Endothelial cell of umbilical vein (primary cell): ENCODE data around the gene CEBPG. TPM values are rescaled to one million over a fixed set of nuclear protein-coding genes. Genes with fewer than 3 reads are reported as not detected.

Source experiments
- BruUV-seq: library from RNA; stranded (reverse); fragments of 400-500 nt; replicated peaks from 2 replicates; lab custom pipeline; 2021; lab: Mats Ljungman, UMichigan
- CTCF ChIA-PET: fragments of 300-600, 350-600 bp; sonication (Branson Sonifier 250); formaldehyde crosslinking; loops from one replicate; lab custom pipeline; 2021; ENCODE audit warnings: antibody characterized with exemption, inconsistent platforms; lab: Charles Lee
- POLR2A ChIA-PET: fragments of 300-600, 350-600 bp; sonication (Branson Sonifier 250); formaldehyde crosslinking; loops from one replicate; lab custom pipeline; 2021; ENCODE audit warnings: antibody characterized with exemption, inconsistent platforms; lab: Charles Lee
- DNase-seq: peaks from one replicate; pipeline ENCODE4 v3.0.0-alpha.2; 2011; ENCODE audit warnings: low read depth, low spot score
- FAIRE-seq: peaks from 2 replicates; lab custom pipeline; 2011; peaks lifted over from hg19 to GRCh38; lab: Jason Lieb, UNC
- H2AFZ ChIP-seq: 2 replicates; pipeline ENCODE4 v1.6.0; 2012; ENCODE audit warnings: low read depth, low read length, control low read depth, inconsistent platforms
- H3K27ac ChIP-seq: 2 replicates; pipeline ENCODE4 v1.5.1; 2011; ENCODE audit warnings: low read depth, mild to moderate bottlenecking, control low read depth, low read length, moderate library complexity; ENCODE audit not compliant: insufficient read depth
- H3K27me3 ChIP-seq, 2 experiments: 2 replicates each; pipeline versions ENCODE4 v1.6.0 to v1.6.1; 2011; ENCODE audit warnings: low read length in 2 of 2, mixed read lengths in 1 of 2; ENCODE audit not compliant: control insufficient read depth in 2 of 2, insufficient read depth in 2 of 2
- H3K36me3 ChIP-seq, 2 experiments: 2 replicates in 1 of 2; 3 replicates in 1 of 2; pipeline ENCODE4 v1.5.1; 2011; ENCODE audit warnings: low read length in 2 of 2, mild to moderate bottlenecking in 1 of 2, moderate library complexity in 1 of 2; ENCODE audit not compliant: control insufficient read depth in 2 of 2, insufficient read depth in 2 of 2; ENCODE audit errors: extremely low read depth in 1 of 2
- H3K4me1 ChIP-seq: 3 replicates; pipeline ENCODE4 v1.5.1; 2011; ENCODE audit warnings: mild to moderate bottlenecking, low read length; ENCODE audit not compliant: control insufficient read depth, insufficient read depth; ENCODE audit errors: extremely low read depth
- H3K4me2 ChIP-seq: 2 replicates; pipeline ENCODE4 v1.6.1; 2011; ENCODE audit warnings: low read length, control low read depth, mixed read lengths; ENCODE audit not compliant: insufficient read depth
- H3K4me3 ChIP-seq, 3 experiments: fragments of 200-600 bp in 1 of 3; sonication (generic), shearing (Covaris generic) in 1 of 3; replicated peaks in 1 of 3; 2 replicates each; pipeline ENCODE4 v1.5.1; 2011 to 2016; ENCODE audit warnings: control low read depth in 3 of 3, low read length in 3 of 3, mild to moderate bottlenecking in 2 of 3, inconsistent platforms in 1 of 3, low read depth in 1 of 3, moderate library complexity in 1 of 3; ENCODE audit not compliant: insufficient read depth in 1 of 3
- H3K79me2 ChIP-seq: 2 replicates; pipeline ENCODE4 v1.6.0; 2012; ENCODE audit warnings: low read length, inconsistent platforms; ENCODE audit not compliant: control insufficient read depth, insufficient read depth
- H3K9ac ChIP-seq: replicated peaks from 2 replicates; pipeline ENCODE3; 2011; ENCODE audit warnings: low read length, control low read depth; ENCODE audit not compliant: insufficient read depth; ENCODE audit errors: extremely low read depth
- H3K9me1 ChIP-seq: replicated peaks from 3 replicates; pipeline ENCODE4 v1.6.0; 2011; ENCODE audit warnings: mild to moderate bottlenecking, low read length; ENCODE audit not compliant: control insufficient read depth, insufficient read depth; ENCODE audit errors: extremely low read depth
- H3K9me3 ChIP-seq: replicated peaks from 2 replicates; pipeline ENCODE4 v1.5.1; 2012; ENCODE audit warnings: low read length, inconsistent platforms; ENCODE audit not compliant: control insufficient read depth, insufficient read depth
- H4K20me1 ChIP-seq: replicated peaks from 2 replicates; pipeline ENCODE3; 2011; ENCODE audit warnings: mild to moderate bottlenecking, low read length; ENCODE audit not compliant: control insufficient read depth, insufficient read depth; ENCODE audit errors: extremely low read depth
- CTCF ChIP-seq, 2 donors: IDR thresholded peaks; 1 replicate in 1 of 2; 2 replicates in 1 of 2; pipeline ENCODE4 v1.5.1; 2011; ENCODE audit warnings: low read length in 2 of 2, mild to moderate bottlenecking in 2 of 2, moderate library complexity in 2 of 2, control low read depth in 1 of 2, inconsistent platforms in 1 of 2, low read depth in 1 of 2; ENCODE audit not compliant: insufficient read depth in 1 of 2; ENCODE audit errors: extremely low read depth in 1 of 2
- EZH2 ChIP-seq: IDR thresholded peaks from 2 replicates; pipeline ENCODE4 v1.6.1; 2012; ENCODE audit warnings: borderline replicate concordance, low read depth, mild to moderate bottlenecking, moderate library complexity, low read length, inconsistent platforms; ENCODE audit not compliant: severe bottlenecking
- JUN ChIP-seq: IDR thresholded peaks from 2 replicates; pipeline ENCODE4 v1.6.1; 2011; ENCODE audit warnings: borderline replicate concordance, low read depth; ENCODE audit not compliant: insufficient read length, insufficient read depth
- MYC ChIP-seq: IDR thresholded peaks from one replicate; pipeline ENCODE4 v1.6.1; 2011; ENCODE audit warnings: mild to moderate bottlenecking, low read depth, low read length
- POLR2A ChIP-seq: IDR thresholded peaks from 2 replicates; pipeline ENCODE4 v1.6.1; 2012; ENCODE audit warnings: low read depth, mild to moderate bottlenecking, control low read depth, low read length
- POLR2AphosphoS5 ChIP-seq: IDR thresholded peaks from 2 replicates; pipeline ENCODE4 v1.6.1; 2012; ENCODE audit warnings: low read depth, mild to moderate bottlenecking, control low read depth, low read length, moderate library complexity; ENCODE audit not compliant: insufficient read depth
- dilution Hi-C: fragments of 300-500 bp; cut with MboI; formaldehyde crosslinking; loops from one replicate; pipeline ENCODE4 v1.15.0; 2019; ENCODE audit warnings: low sequenced_read_pairs; ENCODE audit not compliant: extremely low pct_ligation_motif_present
- intact Hi-C: fragments of 100-400 bp; cut with micrococcal nuclease; formaldehyde crosslinking; loops from one replicate; pipeline ENCODE4 v1.10.0; 2022
- polyA plus RNA-seq, 4 experiments: library from polyadenylated mRNA; depleted of rRNA in 3 of 4; stranded (reverse) in 3 of 4; unstranded in 1 of 4; fragments of >200 nt; gene quantifications; 2 replicates each; pipeline versions ENCODE4 v1.2.1 to v1.2.3, GENCODE V29; 2011 to 2012; ENCODE audit warnings: missing spikeins in 1 of 4
- total RNA-seq: library from RNA; stranded (reverse); gene quantifications from 2 replicates; pipeline ENCODE4 v1.2.3, GENCODE V29; 2021

CEBPG gene
- total and polyA plus RNA-seq, 2 donors (not counting 3 experiments of a cell fraction or from before 2014, with no cell fraction given) = 10.2 to 24.6 TPM

GRCh38 chr19:33429891-33430673, 56.6 kb downstream of the CEBPG start:
- no peak for FAIRE-seq
- Histone ChIP-seq H2AFZ (no peak overlapping the region), H3K9me3 (no peaks in the 10 kb centered on the region), H3K9ac (no peak overlapping the region), H4K20me1 (no peaks in the 10 kb centered on the region), H3K79me2 (no peaks in the 10 kb centered on the region), H3K4me2 (no peak overlapping the region), H3K27me3 (no peaks in the 10 kb centered on the region), H3K27ac (no peak overlapping the region), H3K4me1 (peaks cover 3% of the 10 kb centered on the region), H3K9me1 (no peaks in the 10 kb centered on the region), H3K36me3 (no peaks in the 10 kb centered on the region), H3K4me3 (no peak overlapping the region)
- intact Hi-C loops = loop anchor here (1.0 to 10.0 kb wide), 4 partner anchors 91 to 565 kb away; partner anchors contain the start of gene PEPD
- no peak for DNase-seq
- TF ChIP-seq JUN (no peak), POLR2A (no peak), EZH2 (no peak)
- POLR2A ChIA-PET = interaction anchor here (0.6 to 1.0 kb wide), 2 partner anchors 92 to 190 kb away, joined by 3 to 7 read pairs; partner anchors contain the start of gene PEPD
- BruUV-seq = no TSS peak
- CTCF ChIA-PET = interaction anchor here (0.6 to 4.5 kb wide), 46 partner anchors 10 to 666 kb away, joined by 3 to 284 read pairs (median 4); partner anchors contain the start of gene PEPD
- dilution Hi-C loops = no loop called here

- no peak for TF ChIP-seq POLR2AphosphoS5
- peak; percentile 31 for TF ChIP-seq MYC
- peak; percentile 73 to 91 for TF ChIP-seq CTCF (IDR thresholded peaks at IDR 0.05; ENCODE audit: extremely low read depth in 1 of 2, insufficient read depth in 1 of 2, low read depth in 1 of 2, low read length in 2 of 2)
- no peak for TF ChIP-seq POLR2A
- Histone ChIP-seq H3K4me2 (no peak overlapping the region), H3K4me3 (no peak overlapping the region), H3K27me3 (no peaks in the 10 kb centered on the region), H3K9me1 (no peaks in the 10 kb centered on the region), H4K20me1 (no peaks in the 10 kb centered on the region), H3K36me3 (no peaks in the 10 kb centered on the region), H3K9ac (no peak overlapping the region), H3K27ac (no peak overlapping the region), H2AFZ (no peak overlapping the region), H3K9me3 (no peaks in the 10 kb centered on the region), H3K79me2 (no peaks in the 10 kb centered on the region), H3K4me1 (peaks cover 6% of the 10 kb centered on the region)
- intact Hi-C loops = loop anchor here (1.0 to 10.0 kb wide), 4 partner anchors 91 to 564 kb away; partner anchors contain the start of gene PEPD
- DNase-seq (peak; percentile 65), FAIRE-seq (peak; percentile 84)
- POLR2A ChIA-PET = interaction anchor here (0.6 to 1.0 kb wide), 2 partner anchors 91 to 189 kb away, joined by 3 to 7 read pairs; partner anchors contain the start of gene PEPD
- dilution Hi-C loops = no loop called here
- BruUV-seq = no TSS peak
- CTCF ChIA-PET = interaction anchor here (0.6 to 4.5 kb wide), 51 partner anchors 9 to 666 kb away, joined by 3 to 284 read pairs (median 4); partner anchors contain the start of gene PEPD
Observed at GRCh38 chr19:33430674-33431277, 57.3 kb downstream of the CEBPG start.
